HG03064 (cell line): ENCODE measurements around the gene SLC17A1.

Experiments used
- ATAC-seq: cut with Tn5 transposase; IDR thresholded peaks from one replicate; pipeline ENCODE4 v1.9.1; 2021; ENCODE audit warnings: low read depth; ENCODE audit not compliant: unreplicated experiment

The SLC17A1 gene

DNA sequence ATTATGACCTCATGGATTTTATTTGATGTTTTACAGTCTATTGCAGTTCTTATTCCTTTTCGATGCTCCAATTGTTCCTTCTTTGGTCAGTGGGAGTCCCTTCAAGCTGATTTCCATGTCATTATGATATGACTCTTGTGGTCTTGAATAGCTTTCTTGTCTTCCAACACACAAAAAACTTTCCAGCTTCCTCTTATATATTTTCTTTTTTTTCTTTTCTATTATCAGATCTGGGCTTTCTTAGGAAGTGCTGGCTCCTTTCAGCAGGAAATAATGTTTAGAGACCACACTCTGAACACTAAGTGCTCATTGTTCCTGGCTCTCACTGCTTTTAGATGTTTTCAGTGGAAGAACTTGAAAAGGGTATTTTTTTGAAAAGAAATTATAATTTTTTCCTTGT is 3.1 kb upstream of the SLC17A1 start:
- ATAC-seq: no peak

DNA sequence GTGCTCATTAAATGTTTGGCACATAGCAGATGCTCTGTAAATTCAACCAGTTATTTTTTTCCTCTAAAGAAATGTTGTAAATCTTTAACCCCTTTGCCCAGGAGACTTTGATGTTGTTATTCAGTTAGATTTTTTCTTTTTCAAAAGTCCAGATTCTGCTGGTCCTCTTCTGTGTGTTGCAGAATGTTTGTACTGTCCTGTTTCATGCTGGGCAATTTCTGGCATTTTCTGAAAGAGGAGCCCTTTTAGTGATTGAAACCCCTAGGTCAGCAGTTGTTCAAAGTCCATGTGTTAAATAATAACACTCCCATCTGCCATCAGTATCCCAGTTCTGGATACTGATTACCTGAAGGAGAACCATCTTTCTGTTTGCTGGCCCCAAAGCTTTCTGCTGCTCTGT is 1.3 kb upstream of the SLC17A1 start:
- ATAC-seq: no peak

DNA sequence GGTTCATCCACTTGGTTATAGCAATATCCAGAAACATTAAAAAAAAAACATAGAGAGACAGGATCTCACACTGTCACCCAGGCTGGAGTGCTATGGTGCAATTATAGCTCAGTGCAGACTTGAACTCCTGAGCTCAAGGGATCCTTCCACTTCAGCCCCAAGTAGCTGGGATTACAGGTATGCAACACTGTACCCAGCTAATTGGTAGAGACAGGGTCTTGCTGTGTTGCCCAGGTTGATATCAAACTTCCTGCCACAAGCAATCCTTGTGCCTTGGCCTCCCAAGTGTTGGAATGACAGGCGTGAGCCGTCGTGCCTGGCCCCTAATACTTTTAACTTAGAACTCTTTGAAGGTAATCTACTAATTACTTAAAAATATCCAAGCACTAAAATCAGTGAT is 818 bp upstream of the SLC17A1 start:
- no peak for ATAC-seq

DNA sequence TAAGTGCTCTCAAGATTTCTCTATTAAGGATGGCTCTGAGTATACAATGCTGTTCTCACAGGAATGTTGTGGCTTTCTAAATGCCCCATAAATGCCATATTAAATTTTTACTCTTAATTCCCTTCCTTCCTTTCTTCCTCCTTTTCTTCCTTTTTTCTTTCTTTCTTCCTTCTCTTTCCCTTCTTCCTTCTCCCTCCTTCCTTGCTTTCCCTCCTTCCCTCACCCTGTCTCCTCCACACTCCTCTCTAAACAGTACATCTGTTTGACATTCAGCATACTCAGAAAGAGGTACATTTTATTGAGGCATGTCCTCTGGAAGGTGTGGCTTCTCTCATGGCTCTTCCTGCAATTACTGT is 433 bp upstream of the SLC17A1 start:
- no peak for ATAC-seq

DNA sequence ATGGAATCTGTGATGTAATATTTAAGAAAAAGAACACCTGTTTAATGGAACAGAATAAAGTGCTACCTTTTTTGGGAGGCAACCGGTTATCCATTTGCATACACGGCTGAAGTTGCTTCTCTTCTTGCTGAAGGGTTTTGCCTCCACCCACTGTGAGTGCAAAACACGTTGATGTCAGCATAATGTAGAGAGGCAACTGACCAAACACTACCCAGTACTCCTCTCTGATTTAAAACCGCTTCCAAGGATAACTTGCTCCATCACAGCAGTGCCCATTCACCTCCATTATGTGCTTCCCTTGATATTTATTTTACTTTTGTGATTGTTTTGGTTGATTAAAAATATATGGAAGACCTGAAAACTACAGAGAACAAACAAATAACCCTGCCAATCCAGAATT is 1.4 kb downstream of the SLC17A1 start:
- no peak for ATAC-seq

DNA sequence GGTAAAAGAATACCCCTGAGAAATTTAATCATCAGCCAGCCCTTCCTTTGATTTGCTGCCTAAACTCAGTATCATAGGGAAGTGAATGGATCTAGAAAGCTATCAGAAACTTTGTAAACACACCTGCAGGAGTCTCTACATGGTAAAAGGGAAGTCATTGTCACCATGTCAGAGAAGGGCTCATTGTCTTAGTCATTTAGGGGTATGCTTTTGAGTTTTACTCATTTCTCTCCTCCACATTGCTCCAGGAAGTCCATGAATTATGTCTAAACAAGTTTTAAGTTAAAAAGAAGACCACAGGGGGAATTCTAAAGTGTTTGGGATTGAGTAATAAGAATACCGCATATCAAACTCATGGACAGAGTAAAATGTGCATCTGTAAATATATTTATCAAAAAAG is 2.5 kb downstream of the SLC17A1 start:
- ATAC-seq: no peak

DNA sequence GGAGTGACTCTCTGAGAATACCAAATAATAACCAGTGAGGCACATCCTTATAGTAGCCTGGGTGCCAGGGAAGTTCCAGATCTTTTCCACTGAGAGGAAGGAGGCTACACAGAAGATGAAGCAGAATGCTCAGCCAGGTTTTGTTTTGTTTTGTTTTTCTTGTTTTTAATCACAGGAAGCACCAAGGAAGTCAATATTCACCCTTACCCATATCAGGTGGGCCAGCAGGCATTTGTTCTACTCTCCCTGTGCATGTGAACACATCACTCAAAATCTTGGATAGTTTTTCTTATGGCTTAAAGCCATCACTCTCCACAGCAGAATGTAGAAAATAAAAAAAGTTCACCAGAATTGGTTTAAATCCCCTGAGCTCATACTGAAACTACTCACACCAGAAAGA is 10.5 kb downstream of the SLC17A1 start:
- ATAC-seq: no peak

DNA sequence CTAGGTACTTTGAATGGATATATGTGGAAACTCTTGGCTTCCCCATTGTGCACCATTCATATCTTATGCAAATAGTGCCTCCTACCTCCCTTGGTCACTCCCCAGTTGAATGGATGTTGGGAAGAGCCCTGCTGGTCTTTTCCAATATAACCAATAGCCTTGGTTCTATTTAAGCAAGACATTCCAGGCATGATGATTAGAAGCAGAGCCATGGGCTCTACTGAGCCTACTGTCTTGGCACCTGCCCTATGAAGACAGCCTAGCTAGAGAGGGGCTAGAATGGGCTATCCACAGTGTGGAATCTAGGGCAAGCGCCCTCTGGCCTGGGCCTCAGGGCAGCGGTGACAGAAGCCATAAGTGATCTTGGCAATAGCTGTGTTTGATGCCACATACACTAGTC is 15.6 kb downstream of the SLC17A1 start:
- no peak for ATAC-seq

DNA sequence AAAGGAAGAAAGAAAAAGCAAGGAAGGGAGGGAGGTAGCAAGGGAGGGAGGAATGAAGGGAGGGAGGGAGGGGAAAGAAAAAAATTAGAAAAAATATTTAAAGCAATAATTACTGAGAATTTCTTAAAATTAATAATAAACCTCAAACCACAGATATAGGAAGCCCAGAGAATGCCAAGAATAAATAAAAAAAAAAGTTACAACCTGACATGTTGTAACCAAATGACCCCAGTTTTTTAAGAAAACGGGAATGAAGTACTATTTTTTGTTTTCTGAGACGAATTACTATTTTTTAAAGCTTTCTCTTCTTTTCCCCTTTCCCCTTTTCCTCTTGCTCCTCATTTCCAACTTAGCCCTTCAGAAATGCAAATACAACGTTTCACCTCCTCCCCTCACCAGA is 16.7 kb downstream of the SLC17A1 start:
- ATAC-seq: no peak

DNA sequence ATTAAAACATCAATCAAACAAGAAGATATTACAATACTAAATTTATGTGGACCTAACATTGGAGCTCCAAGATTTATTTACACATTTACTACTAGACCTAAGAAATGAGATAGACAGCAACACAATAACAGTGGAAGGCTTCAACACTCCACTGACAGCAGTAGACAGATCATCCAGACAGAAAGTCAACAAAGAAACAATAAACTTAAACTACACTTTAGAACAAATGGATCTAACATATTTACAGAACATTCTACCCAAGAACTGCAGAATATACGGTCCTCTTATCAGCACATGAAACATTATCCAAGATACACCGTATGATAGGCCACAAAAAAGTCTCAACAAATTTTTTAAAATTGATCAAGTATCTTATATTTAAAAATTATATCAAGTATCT is 27.0 kb downstream of the SLC17A1 start:
- no peak for ATAC-seq

DNA sequence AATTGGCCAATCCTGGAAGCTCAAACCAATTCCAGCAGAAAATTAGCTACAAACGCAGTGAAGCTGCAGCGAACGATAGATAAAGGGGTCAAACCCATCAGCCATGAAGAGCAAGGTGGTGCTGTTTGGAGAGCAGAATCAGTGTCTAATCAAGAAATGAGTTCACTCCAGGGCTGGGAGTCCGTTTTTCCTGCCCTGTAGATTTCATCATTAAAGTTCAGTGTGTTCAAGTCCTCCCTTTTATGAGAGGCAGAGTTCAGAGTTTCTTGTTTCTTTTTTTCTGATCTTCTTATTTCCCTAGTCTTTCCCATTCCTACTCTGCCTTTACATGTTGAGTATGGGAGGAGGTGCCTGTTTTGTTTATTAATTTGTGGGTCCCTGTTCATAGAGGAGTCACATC is 30.4 kb downstream of the SLC17A1 start:
- ATAC-seq: no peak

DNA sequence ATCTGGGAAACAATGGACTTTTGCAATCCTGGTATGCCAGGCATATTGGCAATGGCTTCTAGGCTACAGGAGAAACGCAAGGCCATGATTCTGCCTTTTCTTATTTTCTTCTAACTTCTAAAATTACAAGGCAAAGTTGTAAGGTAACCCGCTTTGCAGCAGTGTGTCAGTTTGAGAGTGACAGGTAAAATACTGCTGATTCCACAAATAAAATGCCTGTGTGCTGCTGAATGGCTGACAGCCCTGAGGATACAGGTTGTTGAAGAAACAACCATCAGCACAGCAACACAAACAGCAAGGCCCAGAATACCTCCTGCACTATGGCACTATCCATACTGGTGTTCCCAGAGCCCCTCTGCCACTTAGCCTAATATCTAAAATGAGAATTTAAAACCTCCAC is 37.1 kb downstream of the SLC17A1 start:
- no peak for ATAC-seq

DNA sequence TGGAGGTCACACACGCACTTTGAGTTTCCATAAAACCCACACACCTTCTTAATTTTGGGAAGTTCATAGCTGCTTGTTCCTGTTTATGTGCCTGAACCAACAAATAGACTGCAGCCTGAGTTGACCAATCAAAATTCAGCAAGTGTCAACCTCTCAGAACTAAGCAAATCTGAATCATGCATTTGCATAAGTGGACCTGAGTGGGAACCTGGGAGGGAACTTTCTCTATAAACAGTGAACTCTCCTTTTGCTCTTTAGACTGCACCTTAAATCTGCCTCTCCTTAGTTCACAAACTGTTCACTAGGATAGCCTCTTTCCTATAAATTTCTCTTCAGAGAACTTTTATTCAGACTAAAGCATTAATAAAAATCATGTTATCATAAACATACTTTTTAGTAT is 37.9 kb downstream of the SLC17A1 start:
- no peak for ATAC-seq

DNA sequence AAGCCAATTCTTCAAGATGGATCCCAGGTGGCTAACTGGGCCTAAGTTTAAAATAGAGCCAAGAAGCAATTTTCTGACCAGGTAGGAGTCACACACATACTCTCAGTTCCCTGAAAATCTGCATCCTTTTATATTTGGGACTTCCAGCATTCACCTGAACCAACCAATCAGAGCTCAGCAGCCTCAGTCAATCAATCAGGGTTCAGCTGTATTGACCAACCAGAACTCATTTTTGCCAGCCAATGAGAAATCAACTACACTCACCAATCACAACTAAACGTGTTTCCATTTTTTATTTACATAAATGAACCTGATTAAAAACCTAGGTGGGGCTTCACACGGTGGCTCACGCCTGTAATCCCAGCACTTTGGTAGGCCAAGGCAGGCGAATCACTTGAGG is 39.8 kb downstream of the SLC17A1 start:
- no peak for ATAC-seq

DNA sequence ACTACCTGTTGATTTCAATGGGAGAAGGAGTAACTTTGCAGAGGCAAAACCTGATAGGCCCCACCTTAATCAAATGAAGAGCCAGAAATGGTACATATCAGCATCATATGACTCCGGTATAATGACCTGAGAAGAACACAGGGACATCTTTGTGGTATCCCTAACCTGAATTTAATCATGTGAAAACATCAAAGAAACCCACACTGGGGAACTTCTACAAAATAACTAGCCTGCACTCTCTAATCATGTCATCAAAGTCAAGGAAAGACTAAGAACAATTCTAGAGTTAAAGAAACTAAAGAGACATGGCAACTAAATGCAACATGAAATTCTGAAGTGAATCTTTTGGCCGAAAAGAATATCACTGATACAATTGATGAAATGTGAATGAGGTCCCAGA is 42.4 kb downstream of the SLC17A1 start:
- no peak for ATAC-seq

DNA sequence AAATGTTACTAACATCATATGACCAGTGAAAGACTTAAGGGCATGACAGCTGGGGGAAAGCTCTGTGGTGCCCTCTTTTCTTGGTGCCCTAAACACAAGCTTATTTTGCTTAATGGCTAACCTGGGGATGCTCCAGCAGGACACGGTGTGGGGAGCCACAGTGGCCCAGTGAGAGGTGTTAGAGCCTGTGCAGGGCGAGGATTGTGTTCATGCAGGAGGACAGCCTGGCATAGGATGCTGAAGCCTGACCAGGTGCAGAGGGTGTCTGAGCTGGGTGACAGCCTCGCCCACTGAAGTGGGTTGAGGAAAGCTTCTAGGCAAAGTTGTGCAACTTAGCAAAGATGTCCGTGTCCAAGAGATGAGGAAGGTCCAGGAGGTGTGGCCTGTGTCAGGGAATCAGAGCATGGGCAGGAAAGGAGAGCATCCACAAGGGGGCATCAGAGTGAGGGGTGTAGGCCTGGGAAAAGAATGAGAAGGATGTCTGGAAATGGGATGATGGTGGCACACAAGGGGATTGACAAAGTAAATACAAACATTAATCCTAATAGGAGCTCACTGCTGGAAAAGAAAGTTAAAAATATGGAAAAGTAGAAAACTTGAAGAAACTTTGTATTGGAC is 43.4 kb downstream of the SLC17A1 start:
- ATAC-seq: no peak

DNA sequence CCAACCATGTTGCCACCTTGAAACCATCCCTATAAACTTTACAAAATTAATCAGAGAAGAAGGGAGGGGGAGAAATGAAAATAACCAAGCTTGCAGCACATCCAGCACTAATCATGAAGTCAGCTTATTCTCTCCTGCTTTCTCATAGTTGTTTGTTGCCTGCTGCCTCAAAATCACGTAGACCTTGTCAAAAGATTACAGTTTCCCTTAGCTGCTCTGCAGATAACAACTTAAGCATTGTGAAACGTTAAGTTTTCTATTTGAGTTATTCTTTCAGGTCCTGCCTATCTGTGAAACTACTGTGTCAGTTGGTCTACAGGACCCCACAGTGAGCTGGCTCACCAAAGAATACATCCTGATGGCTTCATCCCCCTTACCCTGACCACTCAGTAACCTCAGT is 44.4 kb downstream of the SLC17A1 start:
- ATAC-seq: no peak

DNA sequence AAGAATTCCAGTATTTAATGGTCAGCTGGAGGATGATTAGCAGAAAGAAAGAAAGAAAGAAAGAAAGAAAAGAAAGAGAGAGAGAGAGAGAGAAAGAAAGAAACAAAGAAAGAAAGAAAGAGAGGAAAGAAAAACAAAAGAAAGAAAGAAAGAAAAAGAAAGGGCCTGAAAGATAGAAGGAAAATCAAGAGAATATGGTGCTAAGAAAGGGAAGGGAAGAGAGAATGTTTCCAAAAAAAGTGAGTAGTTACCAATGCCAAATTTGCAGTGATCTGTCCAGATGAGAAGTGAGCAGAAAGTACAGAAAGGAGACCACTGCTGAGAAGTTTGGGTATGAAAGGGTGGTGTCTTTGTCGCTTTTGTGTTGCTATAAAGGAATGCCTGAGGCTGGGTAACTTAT is 50.7 kb downstream of the SLC17A1 start:
- no peak for ATAC-seq

DNA sequence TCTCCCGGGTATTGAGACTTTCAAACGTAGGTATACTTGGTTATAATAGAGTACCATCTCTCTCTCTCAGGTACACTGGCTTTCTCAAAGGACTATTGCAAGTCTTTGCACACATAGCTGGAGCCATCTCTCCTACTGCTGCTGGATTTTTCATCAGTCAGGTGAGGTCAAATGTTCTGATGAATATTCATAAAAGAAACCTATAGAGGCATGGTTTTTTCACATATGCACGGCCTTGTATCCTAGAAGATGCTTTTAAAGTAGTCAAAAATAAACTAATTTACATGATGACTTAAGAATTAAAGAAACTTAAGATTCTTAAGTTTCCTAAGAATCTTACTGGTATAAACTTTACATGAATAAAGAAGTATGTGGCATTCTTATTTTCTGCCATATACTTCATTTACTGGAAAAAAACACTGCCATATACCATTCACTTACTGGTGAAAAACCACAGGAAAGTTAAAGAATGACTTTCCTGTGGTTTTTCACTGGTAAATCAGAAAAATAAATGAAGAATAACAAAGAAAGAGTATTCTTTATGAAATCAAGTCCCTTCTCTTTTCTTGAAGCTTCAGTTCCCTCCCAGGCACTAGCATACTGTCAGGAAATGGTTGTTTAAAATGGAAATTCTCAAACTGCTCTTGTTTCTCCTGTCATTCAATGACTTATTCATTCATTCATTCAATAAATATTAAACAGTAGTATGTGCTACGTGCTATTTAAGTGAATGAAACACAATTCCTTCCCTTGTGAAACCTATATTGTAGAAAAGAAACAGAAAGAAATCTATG is 53.8 kb downstream of the SLC17A1 start:
- ATAC-seq: no peak

DNA sequence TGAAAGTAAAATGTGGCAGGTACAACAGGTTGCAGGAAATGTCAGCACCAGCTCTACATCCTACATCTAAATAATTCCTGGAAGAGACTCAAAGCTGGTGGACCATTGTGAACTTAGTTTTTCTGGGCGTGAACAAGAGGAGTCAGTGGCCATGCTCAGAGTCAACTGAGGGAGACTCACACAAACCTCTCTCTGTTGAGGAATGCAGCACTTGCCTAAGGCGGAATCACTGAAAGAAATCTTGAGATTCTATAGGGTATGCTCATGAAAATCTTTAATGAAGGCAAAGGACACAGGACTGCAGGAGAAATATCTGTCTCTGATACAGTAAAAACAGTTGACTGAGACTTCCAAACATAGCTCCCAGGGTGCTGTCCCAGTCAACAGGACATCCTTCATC is 54.8 kb downstream of the SLC17A1 start:
- ATAC-seq: no peak

DNA sequence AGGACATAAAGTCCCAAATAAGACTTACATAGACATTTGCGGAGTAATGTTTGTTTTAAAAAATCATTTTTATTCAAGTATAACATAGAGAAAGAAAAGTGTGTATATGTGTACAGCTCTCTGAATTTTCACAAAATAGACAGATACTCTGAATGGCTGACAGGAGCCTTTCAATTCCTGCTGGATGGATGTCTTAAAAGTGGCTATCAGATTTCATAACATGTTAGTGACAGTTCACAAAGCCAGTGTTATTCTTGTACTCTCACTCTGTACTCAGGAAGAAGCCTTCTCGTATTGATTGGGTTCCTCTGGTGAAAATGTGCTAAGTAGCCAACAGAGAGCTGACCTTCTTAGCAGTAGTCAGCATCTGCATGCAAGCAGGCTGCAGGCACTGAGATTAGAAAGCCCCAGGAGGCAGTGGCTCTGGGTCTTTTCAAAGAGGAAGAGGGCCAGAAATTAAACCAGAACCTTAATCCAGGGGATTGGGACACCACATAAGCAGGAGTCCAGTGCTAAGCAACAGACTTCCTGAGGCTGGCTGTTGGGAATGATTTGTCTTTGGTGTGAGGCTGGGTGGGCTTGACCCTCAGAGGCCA is 57.6 kb downstream of the SLC17A1 start:
- ATAC-seq: no peak

DNA sequence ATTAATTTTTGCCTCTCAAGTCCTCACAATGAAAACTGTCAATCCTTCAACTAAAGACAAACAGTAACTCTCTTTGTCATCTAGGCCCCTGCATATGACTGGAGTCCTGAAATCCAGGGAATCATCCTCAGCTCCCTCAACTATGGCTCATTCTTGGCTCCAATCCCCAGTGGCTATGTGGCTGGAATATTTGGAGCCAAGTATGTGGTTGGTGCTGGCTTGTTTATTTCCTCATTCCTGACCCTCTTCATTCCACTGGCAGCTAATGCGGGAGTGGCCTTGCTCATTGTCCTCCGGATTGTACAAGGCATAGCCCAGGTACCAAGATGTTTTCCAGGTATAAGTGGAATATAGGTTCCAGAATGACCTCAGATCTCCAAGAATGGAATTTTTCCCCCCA is 61.9 kb downstream of the SLC17A1 start:
- ATAC-seq: no peak
